Adrenal gland (tissue), 12 donors: ENCODE data around the gene LEF1. TPM values are rescaled to one million over a fixed set of nuclear protein-coding genes. Genes with fewer than 3 reads are reported as not detected.
A peak's percentile ranks its signal among the peaks of the same experiment; 100 is the strongest.

Source experiments
- DNase-seq, 7 donors: peaks; one replicate each; pipeline ENCODE4 v3.0.0-alpha.2; 2019 to 2020
- H3K27ac ChIP-seq, 5 donors: fragments of 200-600 bp; sonication (generic) in 4 of 5; 1 replicate in 3 of 5; 2 replicates in 2 of 5; pipeline versions ENCODE4 v1.5.1 to v1.8.0; 2016 to 2020; ENCODE audit warnings: mild to moderate bottlenecking in 1 of 5
- H3K27me3 ChIP-seq: fragments of 200-600 bp; 2 replicates; pipeline ENCODE4 v1.8.0; 2021
- H3K36me3 ChIP-seq, 2 donors: fragments of 200-600 bp; replicated peaks in 1 of 2; 1 replicate in 1 of 2; 2 replicates in 1 of 2; pipeline versions ENCODE4 v1.5.1 to v1.8.0; 2018 to 2022
- H3K4me1 ChIP-seq, 2 donors: fragments of 200-600 bp; replicated peaks in 1 of 2; 1 replicate in 1 of 2; 2 replicates in 1 of 2; pipeline versions ENCODE4 v1.5.1 to v1.8.0; 2018 to 2021
- H3K4me3 ChIP-seq, 4 donors: fragments of 200-600 bp; sonication (generic) in 3 of 4; one replicate each; pipeline ENCODE4 v1.5.1; 2016 to 2018
- H3K9me3 ChIP-seq, 3 donors: fragments of 200-600 bp; sonication (generic) in 1 of 3; replicated peaks in 1 of 3; 1 replicate in 2 of 3; 2 replicates in 1 of 3; pipeline versions ENCODE4 v1.5.1 to v1.8.0; 2016 to 2021
- CTCF ChIP-seq, 6 experiments: fragments of 450-650 bp in 4 of 6; fragments of 200-600 bp in 2 of 6; sonication (generic) in 1 of 6; IDR thresholded peaks; 1 replicate in 5 of 6; 2 replicates in 1 of 6; pipeline versions ENCODE4 v1.5.1 to v1.8.0; 2016 to 2021; ENCODE audit warnings: antibody characterized with exemption in 6 of 6, mild to moderate bottlenecking in 2 of 6, moderate library complexity in 1 of 6
- POLR2A ChIP-seq, 2 donors: fragments of 450-650 bp; IDR thresholded peaks; one replicate each; pipeline ENCODE4 v1.6.1; 2017; ENCODE audit warnings: antibody characterized with exemption in 2 of 2, mild to moderate bottlenecking in 2 of 2, moderate library complexity in 1 of 2
- whole genome bisulfite sequencing, 4 donors: extraction: QIAGEN DNeasy Blood & Tissue Kit in 2 of 4; methylation state at CpG; one replicate each; pipeline versions ENCODE4 v1.1.5 to v1.1.7; 2013 to 2017; 5-methylcytosine and 5-hydroxymethylcytosine counted together
- intact Hi-C, 2 donors: fragments of 100-400 bp; cut with DNase I; formaldehyde crosslinking; loops; one replicate each; pipeline versions ENCODE4 v1.14.1 to v1.15.0; 2022 to 2023
- polyA plus RNA-seq, 3 donors: library from polyadenylated mRNA; stranded (reverse); fragments of 200-250 nt in 2 of 3; fragments of 350-450 nt in 1 of 3; fragmentation: Illumina TruSeq in 1 of 3; extraction: RNeasy Lipid Tissue Mini Kit (QIAGEN cat#74804) in 1 of 3; gene quantifications; one replicate each; pipeline ENCODE4 v1.2.3, GENCODE V29; 2013 to 2014
- total RNA-seq, 9 donors: library from RNA; depleted of rRNA in 4 of 9; stranded (reverse); fragments of >200 nt in 4 of 9; fragments of 120-200 nt in 1 of 9; fragmentation: NEBNext Ultra II Directional in 1 of 9; extraction: Animal tissue kit (Norgen Biotek cat#: 25700) in 1 of 9; gene quantifications; one replicate each; pipeline versions ENCODE4 v1.1.0 to v1.2.4, GENCODE V29; 2013 to 2023
- donor health status: healthy with polysubstance abuse.
- donor health status: Bipolar disorder and iron deficiency.
- donor health status: DM: yes; HTN: yes; CAD: no.
- donor health status: DM: no; HTN: no; CAD: no.
- donor health status: DM: no; HTN: no; CAD: no.
- donor health status: DM: yes; HTN: yes; CAD: no.

Gene LEF1
- total and polyA plus RNA-seq, 12 donors = 6.1 to 78.2 (median 41.5) TPM

- TF ChIP-seq CTCF (IDR thresholded peaks at IDR 0.05) (no peak), POLR2A (IDR thresholded peaks at IDR 0.05) (no peak)
- Histone ChIP-seq H3K27ac (no peak overlapping the region), H3K4me1 (no peaks in the 10 kb centered on the region), H3K9me3 (no peaks in the 10 kb centered on the region), H3K36me3 (peaks cover 0 to 36% of the 10 kb centered on the region in 2 donors), H3K27me3 (no peaks in the 10 kb centered on the region), H3K4me3 (no peak overlapping the region)
- WGBS, 4 donors = 96 to 98% (median 97%) methylated on average over 3 to 4 of the region's 4 CpGs
- intact Hi-C loops = no loop called here
- DNase-seq = no peak
Measured at GRCh38 chr4:108031427-108032083, 137.2 kb downstream of the LEF1 start.

GRCh38 chr4:108030332-108030731 is 138.4 kb downstream of the LEF1 start:
- no peak overlapping the region for H3K4me3 ChIP-seq
- H3K4me1 ChIP-seq = no peaks in the 10 kb centered on the region
- DNase-seq = peak; percentile 45 to 80 (median 70)
- no peaks in the 10 kb centered on the region for H3K27me3 ChIP-seq
- no peak overlapping the region for H3K27ac ChIP-seq
- 64 to 83% (median 74%) methylated on average over 2 of the region's 2 CpGs for WGBS, 4 donors
- H3K9me3 ChIP-seq = no peaks in the 10 kb centered on the region
- intact Hi-C loops = no loop called here
- H3K36me3 ChIP-seq = peaks cover 0 to 37% of the 10 kb centered on the region in 2 donors
- TF ChIP-seq CTCF (IDR thresholded peaks at IDR 0.05) = peak; percentile 14 to 65 (median 46)
- TF ChIP-seq POLR2A (IDR thresholded peaks at IDR 0.05) = no peak

GRCh38 chr4:108029731-108030130 is 139.0 kb downstream of the LEF1 start:
- intact Hi-C loops = no loop called here
- Histone ChIP-seq H3K4me1 (no peaks in the 10 kb centered on the region), H3K27me3 (no peaks in the 10 kb centered on the region), H3K4me3 (no peak overlapping the region), H3K9me3 (no peaks in the 10 kb centered on the region), H3K36me3 (peaks cover 0 to 39% of the 10 kb centered on the region in 2 donors), H3K27ac (no peak overlapping the region)
- DNase-seq = no peak
- 83 to 92% (median 89%) methylated on average over 4 to 5 of the region's 5 CpGs for whole genome bisulfite sequencing, 4 donors
- TF ChIP-seq CTCF (IDR thresholded peaks at IDR 0.05) (no peak), POLR2A (IDR thresholded peaks at IDR 0.05) (no peak)

GRCh38 chr4:108029016-108029720 is 139.6 kb downstream of the LEF1 start:
- 88 to 92% (median 88%) methylated on average over 9 of the region's 9 CpGs for WGBS, 4 donors
- Histone ChIP-seq H3K27me3 (no peaks in the 10 kb centered on the region), H3K36me3 (peaks cover 0 to 38% of the 10 kb centered on the region in 2 donors), H3K4me3 (no peak overlapping the region), H3K27ac (no peak overlapping the region), H3K9me3 (no peaks in the 10 kb centered on the region), H3K4me1 (no peaks in the 10 kb centered on the region)
- intact Hi-C loops = no loop called here
- TF ChIP-seq POLR2A (IDR thresholded peaks at IDR 0.05) (no peak), CTCF (IDR thresholded peaks at IDR 0.05) (no peak)
- DNase-seq = no peak
